NCI-H526 (cell line): ENCODE measurements around the gene ZBTB2.
"Not testable (repeated sequence)": the region's sequence is repeated elsewhere in the genome, so short reads cannot be mapped to it uniquely, and the experiment has no call there.

ENCODE experiments used
- DNase-seq, 2 experiments: peaks; one replicate each; lab custom pipeline; 2025; lab: John Stamatoyannopoulos, UW

Gene ZBTB2

GRCh38 chr6:151402228-151402627 lies 10.9 kb upstream of the ZBTB2 start:
- DNase-seq = no peak

- no peak for DNase-seq
These were observed 9.1 kb upstream of the ZBTB2 start for GRCh38 chr6:151400473-151400872.

GRCh38 chr6:151399679-151400078 lies 8.3 kb upstream of the ZBTB2 start:
- DNase-seq = no peak

GRCh38 chr6:151393410-151393809 lies 2.1 kb upstream of the ZBTB2 start:
- DNase-seq = no peak

GRCh38 chr6:151392427-151392826 lies 1.1 kb upstream of the ZBTB2 start:
- no peak for DNase-seq

GRCh38 chr6:151390851-151391470 lies 398 bp downstream of the ZBTB2 start:
- peak in 1 of 2 experiments; percentile 79 for DNase-seq

- DNase-seq = peak; percentile 97 to 98
These were observed 996 bp downstream of the ZBTB2 start for GRCh38 chr6:151390276-151390850.

GRCh38 chr6:151389618-151390275 lies 1.6 kb downstream of the ZBTB2 start:
- peak; percentile 74 to 80 for DNase-seq

GRCh38 chr6:151388997-151389617 lies 2.3 kb downstream of the ZBTB2 start:
- no peak for DNase-seq

- no peak for DNase-seq
These were observed 3.1 kb downstream of the ZBTB2 start for GRCh38 chr6:151388236-151388635.

- DNase-seq = no peak
These were observed 4.0 kb downstream of the ZBTB2 start for GRCh38 chr6:151387175-151387970.

GRCh38 chr6:151385177-151385576 lies 6.2 kb downstream of the ZBTB2 start:
- no peak for DNase-seq

GRCh38 chr6:151384151-151384550 lies 7.2 kb downstream of the ZBTB2 start:
- DNase-seq = no peak

GRCh38 chr6:151382631-151383030 lies 8.7 kb downstream of the ZBTB2 start:
- not testable (repeated sequence) for DNase-seq

- DNase-seq = no peak
These were observed 9.6 kb downstream of the ZBTB2 start for GRCh38 chr6:151381722-151382121.

- no peak for DNase-seq
These were observed 10.5 kb downstream of the ZBTB2 start for GRCh38 chr6:151380848-151381205.

GRCh38 chr6:151379933-151380847 lies 11.2 kb downstream of the ZBTB2 start:
- DNase-seq = no peak

- DNase-seq = no peak
These were observed 14.3 kb downstream of the ZBTB2 start for GRCh38 chr6:151377095-151377494.

GRCh38 chr6:151376440-151376839 lies 14.9 kb downstream of the ZBTB2 start:
- DNase-seq = no peak

- DNase-seq = no peak
These were observed 15.5 kb downstream of the ZBTB2 start for GRCh38 chr6:151375833-151376232.

GRCh38 chr6:151374036-151374683 lies 17.2 kb downstream of the ZBTB2 start:
- no peak for DNase-seq
